GM18519 (cell line): ENCODE measurements around the gene MIER1.
"Not testable (repeated sequence)": the region's sequence is repeated elsewhere in the genome, so short reads cannot be mapped to it uniquely, and the experiment has no call there.

Experiments
- ATAC-seq: cut with Tn5 transposase; IDR thresholded peaks from one replicate; pipeline ENCODE4 v1.9.1; 2021; ENCODE audit warnings: mild to moderate bottlenecking, moderate library complexity; ENCODE audit not compliant: unreplicated experiment, low FRiP score

MIER1 gene

DNA sequence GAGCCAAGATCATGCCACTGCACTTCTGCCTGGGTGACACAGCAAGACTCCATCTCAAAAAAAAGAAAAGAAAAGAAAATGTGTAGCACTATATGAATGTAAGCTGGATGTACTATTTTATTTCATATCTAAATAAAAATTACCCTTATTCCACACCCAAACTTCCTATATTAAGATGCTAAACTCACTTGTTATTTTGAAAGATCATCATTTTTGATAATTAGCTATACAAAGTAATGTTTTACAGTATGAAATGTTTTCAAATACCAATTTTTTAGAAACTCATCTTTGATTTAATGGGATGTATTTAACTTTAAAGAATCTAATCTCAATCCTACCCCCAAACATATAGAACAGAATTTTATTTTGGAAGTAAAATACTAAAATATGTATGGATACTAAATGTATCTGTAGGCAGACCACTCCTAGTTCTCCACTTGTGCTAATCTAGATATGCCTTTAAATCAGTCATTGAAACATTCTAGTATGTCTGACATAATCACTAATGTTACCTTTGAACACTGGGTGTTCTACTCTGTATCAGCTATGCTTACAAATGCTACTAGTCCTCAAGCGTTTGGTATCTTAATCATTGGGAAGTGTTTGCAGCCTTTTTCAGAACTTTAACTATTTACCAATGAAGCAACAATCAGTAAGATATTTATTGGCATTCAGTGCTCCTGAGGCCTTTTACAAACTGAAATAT is 12.9 kb downstream of the MIER1 start:
- ATAC-seq = no peak

DNA sequence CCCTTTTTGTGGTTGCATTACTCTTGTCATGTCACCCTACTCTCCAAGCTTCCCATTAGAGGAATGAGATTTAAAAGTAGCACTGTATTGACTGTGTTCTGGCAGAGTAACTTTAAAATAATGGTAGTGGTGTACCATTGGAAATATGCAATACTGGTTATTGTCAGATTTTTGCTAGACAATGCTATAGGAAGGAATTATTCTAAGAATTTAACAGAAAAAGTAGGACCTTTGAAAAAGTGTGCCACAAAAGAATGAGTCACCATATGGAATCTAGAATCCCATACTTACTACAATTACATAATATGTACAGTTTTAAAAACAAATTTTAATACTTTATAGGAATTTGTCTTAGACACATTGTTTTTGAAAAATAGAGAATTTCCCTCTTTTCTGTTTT is 13.8 kb downstream of the MIER1 start:
- ATAC-seq = no peak

DNA sequence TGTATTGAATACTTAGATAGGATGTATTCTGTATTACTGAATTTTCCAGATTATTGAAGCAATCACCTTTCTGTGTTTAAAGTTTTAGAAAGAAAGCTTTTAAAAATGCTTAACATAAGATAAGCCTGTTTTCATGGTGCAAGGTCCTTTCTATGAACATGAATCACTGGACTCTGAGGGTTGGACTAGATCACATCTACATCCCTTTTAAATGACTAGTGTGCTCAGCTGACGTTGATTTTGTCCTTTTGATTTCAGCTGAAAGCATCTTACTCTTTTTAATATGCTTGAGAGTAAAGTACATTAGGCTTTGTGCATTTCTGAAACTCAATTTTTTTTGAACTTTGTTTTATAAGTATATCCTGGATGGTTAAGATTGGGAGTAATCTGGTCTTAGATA is 16.2 kb downstream of the MIER1 start:
- no peak for ATAC-seq

DNA sequence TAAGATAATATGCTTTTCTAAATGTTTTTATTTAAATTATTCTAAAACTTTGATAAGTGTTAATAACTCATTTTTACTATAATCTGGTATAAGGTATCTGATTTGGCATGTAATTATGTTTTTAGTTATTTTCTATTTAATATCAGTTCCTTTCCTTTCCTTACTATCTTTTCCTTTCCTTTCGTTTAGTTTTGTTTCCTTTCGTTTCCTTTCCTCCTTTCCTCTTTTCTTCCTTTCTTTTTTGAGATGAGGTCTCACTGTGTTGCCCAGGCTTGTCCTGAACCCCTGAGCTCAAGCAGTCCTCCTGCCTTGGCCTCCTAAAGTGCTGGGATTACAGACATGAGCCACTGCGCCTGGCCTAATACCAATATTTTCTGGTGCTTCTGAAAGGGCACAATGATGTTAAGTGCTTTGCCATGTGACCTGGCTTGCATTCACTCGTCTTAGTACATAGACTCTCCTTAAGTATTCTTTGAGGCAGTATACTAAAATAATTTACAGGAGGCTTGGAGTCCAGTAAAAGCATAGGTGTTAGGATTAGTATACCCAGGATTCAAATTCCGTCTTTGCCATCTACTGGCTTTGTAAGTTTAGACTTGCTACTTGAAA is 18.7 kb downstream of the MIER1 start:
- ATAC-seq = no peak

DNA sequence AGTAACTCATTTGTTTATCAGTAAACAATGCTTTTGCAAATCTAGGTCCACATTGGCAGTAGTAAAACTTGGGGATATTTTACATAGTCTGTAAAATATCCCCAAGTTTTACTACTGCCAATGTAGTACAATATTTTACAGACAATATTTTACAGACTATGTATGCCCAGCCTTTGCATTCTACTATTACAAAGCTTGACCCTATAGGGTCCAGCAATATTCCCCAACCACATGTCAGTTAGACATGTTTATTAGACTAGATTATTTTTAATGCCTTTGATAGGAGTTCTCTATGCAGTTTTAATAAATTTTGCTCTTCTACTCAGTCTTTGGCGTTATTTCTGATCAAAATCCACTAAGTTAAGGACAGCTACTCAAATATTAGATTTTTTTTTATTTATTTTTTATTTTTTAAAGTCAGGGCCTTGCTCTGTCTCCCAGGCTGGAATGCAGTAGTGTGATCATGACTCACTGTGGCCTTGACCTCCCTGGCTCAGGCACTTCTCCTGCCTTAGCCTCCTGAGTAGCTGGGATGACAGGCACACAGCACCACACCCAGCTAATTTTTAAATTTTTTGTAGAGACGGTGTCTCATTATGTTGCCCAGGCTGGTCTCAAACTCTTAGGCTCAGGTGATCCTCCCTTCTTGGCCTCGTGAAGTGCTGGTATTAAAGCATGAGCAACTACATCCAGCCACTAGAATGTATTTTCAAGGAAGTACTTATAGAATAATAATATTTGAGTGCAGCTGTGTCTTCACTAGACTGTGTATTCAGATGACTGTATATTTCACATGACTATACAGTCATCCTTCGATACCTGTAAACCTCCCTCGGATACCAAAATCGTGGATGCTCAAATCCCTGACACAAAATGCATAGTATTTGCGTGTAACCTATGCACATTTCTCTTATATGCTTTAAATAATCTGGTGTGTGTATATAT is 19.8 kb downstream of the MIER1 start:
- ATAC-seq = no peak

DNA sequence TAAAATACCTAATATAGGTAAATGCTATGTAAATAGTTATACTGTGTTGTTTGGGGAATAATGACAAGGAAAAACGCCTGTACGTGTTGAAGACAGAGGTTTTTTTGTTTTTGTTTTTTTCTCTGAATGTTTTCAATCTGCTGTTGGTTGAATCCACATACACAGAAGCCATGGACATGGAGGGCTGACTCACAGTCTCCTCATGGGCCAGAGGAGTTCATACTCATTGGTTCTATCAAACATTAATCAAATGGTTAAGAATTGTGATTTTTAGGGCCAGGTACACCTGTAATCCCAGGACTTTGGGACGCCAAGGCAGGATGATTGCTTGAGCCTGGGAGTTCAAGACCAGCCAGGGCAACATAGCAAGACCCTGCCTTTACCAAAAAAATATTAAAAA is 20.5 kb downstream of the MIER1 start:
- ATAC-seq = no peak

DNA sequence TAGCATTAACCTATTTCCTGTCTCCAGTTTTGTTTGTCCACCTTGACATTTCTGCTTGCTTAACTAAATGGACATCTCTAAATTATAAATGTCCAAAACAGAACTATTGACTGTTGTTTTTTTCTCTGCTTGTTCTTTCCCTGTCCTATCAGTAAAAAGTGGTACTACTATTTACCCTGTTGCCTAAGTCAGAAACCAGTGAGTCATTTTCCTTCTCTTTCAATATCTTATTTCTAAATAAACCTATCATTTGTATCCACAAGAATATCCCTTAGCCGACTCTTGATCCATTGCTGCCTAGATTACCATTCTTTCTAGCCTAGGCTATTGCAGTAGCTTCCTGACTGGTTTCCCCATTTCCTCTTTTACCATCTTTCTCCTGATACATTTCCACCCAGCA is 22.5 kb downstream of the MIER1 start:
- no peak for ATAC-seq

DNA sequence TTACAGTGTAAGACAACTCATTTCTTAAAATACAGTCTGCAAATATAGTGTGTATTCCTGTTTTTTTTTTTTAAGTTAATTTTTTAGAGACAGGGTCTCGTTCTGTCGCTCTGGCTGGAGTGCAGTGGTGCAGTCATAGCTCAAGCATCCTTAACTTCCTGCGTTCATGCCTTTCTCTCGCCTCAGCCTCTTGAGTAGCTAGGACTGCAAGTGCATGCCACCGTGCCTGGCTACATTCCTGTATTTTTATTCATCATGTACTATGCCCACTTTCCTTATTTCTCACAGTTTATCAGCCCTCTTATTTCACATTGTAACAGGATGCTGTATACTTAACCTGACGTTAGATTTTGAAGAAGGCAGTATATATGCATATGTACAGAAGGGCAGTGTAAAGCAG is 26.7 kb downstream of the MIER1 start:
- no peak for ATAC-seq

DNA sequence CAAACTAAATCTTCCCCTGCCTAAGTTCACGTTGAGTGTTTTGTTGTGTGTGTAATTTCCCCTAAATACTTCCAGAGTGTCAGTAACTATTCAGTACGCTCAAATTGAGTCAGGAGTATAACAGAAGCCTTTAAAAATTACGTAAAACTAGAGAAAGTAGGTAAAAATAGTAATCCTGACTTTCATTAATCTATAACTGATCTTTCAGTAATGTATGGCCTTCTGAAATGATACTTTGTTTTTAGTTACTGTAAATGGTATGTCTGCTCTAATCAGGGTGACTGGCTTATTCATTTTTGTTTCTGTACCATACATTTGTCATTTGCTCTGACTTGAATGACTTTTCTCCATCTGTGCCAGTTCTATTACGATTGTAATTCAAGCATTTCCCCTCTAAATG is 29.4 kb downstream of the MIER1 start:
- ATAC-seq = no peak

DNA sequence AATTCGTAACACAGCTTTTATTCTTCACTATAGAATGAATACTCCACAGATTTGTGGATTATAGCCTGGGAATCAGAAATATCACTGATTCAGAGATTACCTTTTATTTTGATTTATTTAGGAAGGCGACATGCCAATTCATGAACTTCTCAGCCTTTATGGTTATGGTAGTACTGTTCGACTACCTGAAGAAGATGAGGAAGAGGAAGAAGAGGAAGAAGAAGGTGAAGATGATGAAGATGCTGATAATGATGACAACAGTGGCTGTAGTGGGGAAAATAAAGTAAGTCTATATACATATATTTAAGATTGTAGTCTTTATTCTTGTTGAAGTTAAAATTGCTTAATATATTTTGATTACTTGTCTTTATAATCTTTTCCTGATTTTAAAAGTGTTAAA is 33.1 kb downstream of the MIER1 start:
- no peak for ATAC-seq

DNA sequence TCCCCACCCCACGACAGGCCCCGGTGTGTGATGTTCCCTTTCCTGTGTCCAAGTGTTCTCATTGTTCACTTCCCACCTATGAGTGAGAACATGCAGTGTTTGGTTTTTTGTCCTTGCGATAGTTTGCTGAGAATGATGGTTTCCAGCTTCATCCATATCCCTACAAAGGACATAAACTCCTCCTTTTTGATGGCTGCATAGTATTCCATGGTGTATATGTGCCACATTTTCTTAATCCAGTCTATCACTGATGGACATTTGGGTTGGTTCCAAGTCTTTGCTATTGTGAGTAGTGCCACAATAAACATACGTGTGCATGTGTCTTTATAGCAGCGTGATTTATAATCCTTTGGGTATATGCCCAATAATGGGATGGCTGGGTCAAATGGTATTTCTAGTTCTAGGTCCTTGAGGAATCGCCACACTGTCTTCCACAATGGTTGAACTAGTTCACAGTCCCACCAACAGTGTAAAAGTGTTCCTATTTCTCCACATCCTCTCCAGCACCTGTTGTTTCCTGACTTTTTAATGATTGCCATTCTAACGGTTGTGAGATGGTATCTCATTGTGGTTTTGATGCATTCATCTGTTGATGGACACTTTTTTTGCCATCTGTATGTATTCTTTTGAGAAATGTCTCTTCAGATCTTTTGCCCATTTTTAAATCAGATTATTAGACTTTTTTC is 41.5 kb downstream of the MIER1 start:
- not testable (repeated sequence) for ATAC-seq

DNA sequence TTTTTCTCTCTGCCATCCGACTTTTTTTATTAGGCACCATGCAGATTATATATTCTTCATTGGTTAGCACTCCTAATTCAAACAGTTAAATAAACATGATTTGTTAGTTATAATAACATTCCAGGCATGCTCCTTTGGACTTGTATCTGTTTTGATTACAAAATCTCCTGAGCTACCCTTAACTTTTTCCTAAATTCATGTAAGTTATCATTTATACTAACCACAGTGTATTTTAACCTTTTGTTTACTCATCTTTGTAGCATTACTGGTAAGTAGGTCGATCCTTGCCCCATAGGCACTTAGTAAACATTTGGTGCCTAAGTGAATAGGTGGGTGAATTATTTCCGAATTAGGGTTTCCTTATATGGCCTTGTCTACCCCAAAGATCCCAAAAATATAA is 43.8 kb downstream of the MIER1 start:
- ATAC-seq = no peak

DNA sequence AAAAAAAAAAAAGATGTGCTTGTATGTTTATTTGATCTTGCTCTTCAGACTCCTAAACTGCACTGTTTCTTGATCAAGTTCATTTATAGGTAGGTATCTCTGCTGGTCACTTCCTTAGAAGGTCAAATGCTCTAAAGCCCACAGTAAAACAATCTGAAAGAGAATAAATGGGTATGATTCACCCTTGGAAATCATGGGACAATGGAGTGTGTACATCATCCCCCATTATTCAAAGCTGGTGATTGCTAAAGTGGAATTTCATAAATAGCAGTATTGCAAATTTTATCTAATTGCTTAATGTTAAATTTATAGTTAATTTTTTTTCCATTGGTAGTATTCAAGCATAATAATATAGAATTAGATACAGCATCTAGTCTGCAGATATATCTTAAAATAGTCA is 53.4 kb downstream of the MIER1 start:
- no peak for ATAC-seq

DNA sequence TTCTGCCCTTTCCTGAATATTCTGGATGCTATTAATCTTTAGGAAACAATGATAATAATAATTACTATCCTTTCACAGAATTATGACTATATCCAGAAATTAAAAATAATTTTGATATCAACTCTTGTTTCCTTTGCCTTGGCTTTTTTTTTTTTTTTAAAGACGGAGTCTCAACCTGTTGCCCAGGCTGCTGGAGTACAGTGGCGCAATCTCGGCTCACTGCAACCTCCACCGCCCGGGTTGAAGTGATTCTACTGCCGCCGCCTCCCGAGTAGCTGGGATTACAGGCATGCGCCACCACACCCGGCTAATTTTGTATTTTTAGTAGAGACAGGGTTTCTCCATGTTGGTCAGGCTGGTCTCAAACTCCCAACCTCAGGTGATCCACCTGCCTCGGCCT is 54.8 kb downstream of the MIER1 start:
- ATAC-seq = not testable (repeated sequence)

DNA sequence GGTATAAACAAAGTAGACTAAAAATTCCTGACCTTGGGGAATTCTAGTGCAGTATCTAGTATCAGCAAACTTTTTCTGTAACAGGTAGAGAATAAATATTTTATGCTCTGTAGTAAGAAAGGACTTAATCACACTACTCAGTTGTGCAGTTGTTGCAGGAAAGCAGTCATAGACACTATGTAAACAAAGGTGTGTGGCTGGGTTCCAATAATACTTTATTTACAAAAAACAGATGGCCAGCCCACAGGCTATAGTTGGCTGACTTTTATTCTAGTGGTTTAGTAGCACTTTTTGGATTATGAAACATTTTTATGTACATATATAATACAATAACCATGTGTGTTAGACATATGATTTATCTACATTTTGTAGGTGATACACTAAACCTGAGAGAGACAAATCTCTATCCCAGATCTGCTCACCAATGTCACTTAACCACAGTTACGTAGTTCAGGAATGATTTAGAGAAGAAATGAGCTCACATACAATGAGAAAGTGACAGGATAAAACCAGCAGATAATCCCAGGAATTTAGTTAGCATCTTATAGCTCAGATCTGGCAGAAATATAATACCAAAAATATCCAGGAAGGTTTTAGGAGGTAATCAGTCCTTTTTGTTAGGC is 56.1 kb downstream of the MIER1 start:
- ATAC-seq = no peak

DNA sequence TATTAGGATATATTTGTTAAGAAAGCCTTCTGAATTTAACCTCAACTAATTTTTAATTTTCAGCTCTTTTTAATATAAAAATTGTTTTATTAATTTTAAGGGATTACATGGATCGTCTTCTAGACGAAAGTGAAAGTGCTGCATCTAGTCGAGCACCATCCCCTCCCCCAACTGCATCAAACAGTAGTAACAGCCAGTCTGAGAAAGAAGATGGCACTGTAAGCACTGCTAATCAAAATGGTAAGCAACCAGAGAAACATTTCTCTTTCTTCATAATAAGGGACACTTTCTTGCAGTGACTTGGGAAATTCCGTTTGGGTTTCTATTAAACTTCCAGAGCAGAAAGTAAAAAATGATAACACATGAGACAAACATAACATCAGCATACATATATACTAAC is 56.9 kb downstream of the MIER1 start:
- ATAC-seq = no peak

DNA sequence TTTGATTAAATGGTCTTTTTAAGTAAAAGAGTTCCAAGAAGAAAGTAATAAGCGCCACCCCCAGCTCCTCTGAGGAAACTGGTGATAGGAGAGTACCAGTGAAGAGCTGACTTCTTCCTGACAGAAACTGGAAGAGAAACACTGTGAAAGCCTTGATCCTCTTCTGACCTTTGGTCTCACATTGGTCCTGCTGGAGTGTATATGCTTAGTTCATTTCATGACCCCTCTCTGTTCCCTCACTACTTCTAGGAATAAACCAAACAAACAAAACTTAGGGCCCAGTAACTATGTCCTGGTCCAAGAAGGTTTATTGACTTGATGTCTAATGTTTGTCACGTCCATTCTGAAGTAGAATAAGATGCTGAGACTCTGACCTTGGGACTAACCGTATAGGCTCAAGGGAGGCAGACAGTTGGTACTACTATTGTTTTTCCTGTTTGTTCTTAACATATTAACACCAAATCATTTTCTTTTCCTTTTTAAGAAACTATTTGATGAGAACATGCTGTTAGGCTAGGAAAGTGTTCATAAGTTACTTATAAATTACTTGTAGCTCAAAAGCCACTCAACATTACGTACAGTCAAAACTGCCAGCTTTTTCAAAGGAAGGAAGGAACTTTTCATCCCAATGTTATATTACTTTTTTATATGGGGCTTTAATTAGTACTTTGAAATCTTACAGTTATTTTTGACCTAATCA is 57.9 kb downstream of the MIER1 start:
- ATAC-seq = no peak

DNA sequence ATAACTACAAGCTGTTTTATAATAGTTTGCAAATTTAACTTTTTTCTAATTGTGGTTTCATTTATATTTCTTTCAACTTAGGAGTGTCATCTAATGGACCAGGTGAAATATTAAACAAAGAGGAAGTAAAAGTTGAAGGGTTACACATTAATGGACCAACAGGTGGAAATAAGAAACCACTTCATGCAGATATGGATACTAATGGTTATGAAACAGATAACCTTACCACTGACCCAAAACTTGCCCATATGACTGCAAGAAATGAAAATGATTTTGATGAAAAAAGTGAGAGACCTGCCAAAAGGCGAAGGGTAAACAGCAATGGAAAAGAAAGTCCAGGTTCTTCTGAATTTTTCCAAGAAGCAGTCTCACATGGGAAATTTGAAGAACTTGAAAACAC is 59.7 kb downstream of the MIER1 start:
- ATAC-seq = peak; percentile 77

DNA sequence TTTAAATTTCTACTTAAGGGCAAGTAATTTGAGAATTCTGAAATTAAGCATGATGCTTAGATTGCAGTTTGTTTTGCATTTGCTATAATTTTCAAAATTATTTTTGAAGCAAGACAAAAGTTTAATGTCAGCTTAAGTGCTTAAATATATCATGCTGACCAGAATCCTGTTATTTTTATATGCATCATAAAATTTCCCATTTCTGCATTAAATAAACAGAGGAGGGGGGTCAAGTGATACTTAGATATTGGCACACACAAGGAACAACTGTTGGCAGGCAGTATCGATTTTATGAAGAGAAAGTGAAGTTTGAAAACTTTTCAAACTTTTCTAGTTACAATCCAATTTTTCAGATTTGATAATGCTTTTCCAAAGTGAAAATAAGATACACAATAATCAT is 61.0 kb downstream of the MIER1 start:
- no peak for ATAC-seq

DNA sequence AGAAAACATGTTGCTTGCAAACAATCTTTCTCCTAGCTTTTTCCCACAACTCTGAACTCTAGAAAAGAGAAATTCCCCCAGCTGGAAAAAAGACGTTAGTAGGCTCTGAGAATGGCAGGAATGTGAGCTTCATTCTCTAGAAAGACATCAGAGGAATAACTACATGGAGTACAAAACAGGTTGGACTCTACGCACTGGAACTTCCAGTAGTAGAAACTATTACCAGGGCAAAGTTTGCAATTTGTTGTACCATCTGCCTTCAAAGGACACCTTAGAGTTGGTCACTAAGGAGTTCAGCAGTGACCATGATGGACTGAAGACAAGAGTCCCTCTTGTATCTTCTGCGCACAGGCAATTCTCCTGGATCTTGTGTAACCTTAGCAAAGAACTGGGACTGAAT is 68.3 kb downstream of the MIER1 start:
- ATAC-seq = no peak
